DOHH2 (cell line): ENCODE results near the gene FBLN2.

Experiments used
- CTCF ChIP-seq: fragments of 200-600 bp; sonication (generic); IDR thresholded peaks from one replicate; pipeline ENCODE4 v1.5.1; 2014; ENCODE audit warnings: antibody characterized with exemption, mild to moderate bottlenecking, low read depth, low read length; ENCODE audit not compliant: poor library complexity, severe bottlenecking
- EZH2phosphoT487 ChIP-seq: fragments of 200-600 bp; sonication (generic); IDR thresholded peaks from 2 replicates; pipeline ENCODE4 v1.6.1; 2017; ENCODE audit warnings: borderline replicate concordance, mild to moderate bottlenecking, antibody characterized with exemption, low read length, moderate library complexity, mixed read lengths

- TF ChIP-seq CTCF (no peak), EZH2phosphoT487 (no peak)
Observed at GRCh38 chr3:13547591-13548371, 1.1 kb upstream of the FBLN2 start.
